Activated CD8-positive, alpha-beta T cell treated with anti-CD3 and anti-CD28 coated beads for 36 hours (primary cell): Measurements from ENCODE around the gene TST. TPM values are rescaled to one million over a fixed set of nuclear protein-coding genes. Genes with fewer than 3 reads are reported as not detected.

ENCODE experiments used
- ATAC-seq: fragments of 200-7000 bp; cut with Tn5 transposase; one replicate; pipeline ENCODE4 v1.10.0; 2021; ENCODE audit warnings: mild to moderate bottlenecking, moderate library complexity
- CTCF ChIA-PET: fragments of 350-600 bp; sonication (Branson Sonifier 250); formaldehyde crosslinking; loops from one replicate; lab custom pipeline; 2021; ENCODE audit warnings: antibody characterized with exemption; lab: Charles Lee
- POLR2A ChIA-PET: fragments of 350-600 bp; sonication (Branson Sonifier 250); formaldehyde crosslinking; loops from one replicate; lab custom pipeline; 2021; ENCODE audit warnings: antibody characterized with exemption; lab: Charles Lee
- DNase-seq: peaks from one replicate; pipeline ENCODE4 v3.0.0-alpha.2; 2020
- H3K27ac Mint-ChIP-seq: one replicate; pipeline ENCODE4 v1.8.0; 2021; ENCODE audit warnings: mild to moderate bottlenecking, mixed read lengths
- H3K27me3 Mint-ChIP-seq: one replicate; pipeline ENCODE4 v1.8.0; 2021; ENCODE audit warnings: mixed read lengths
- H3K36me3 Mint-ChIP-seq: one replicate; pipeline ENCODE4 v1.8.0; 2021; ENCODE audit warnings: low read depth, mixed read lengths
- H3K4me1 Mint-ChIP-seq: one replicate; pipeline ENCODE4 v1.8.0; 2021; ENCODE audit warnings: low read depth, mixed read lengths
- H3K4me3 Mint-ChIP-seq: one replicate; pipeline ENCODE4 v1.8.0; 2021; ENCODE audit warnings: mild to moderate bottlenecking, moderate library complexity, mixed read lengths
- H3K9me3 Mint-ChIP-seq: one replicate; pipeline ENCODE4 v1.8.0; 2021; ENCODE audit warnings: mixed read lengths
- intact Hi-C: fragments of 100-400 bp; cut with micrococcal nuclease; formaldehyde crosslinking; loops from one replicate; pipeline ENCODE4 v1.10.0; 2022
- total RNA-seq, 2 experiments: library from RNA; stranded (reverse); gene quantifications; one replicate each; pipeline ENCODE4 v1.2.3, GENCODE V29; 2021
- TF ChIP-seq, protein P1 (sequence below): fragments of 200-600 bp; IDR thresholded peaks from one replicate; pipeline ENCODE4 v1.8.0; 2022; ENCODE audit warnings: antibody characterized with exemption, mild to moderate bottlenecking

Gene TST
- total RNA-seq, 2 experiments from 2014 or later = 1.2 to 1.8 TPM

DNA sequence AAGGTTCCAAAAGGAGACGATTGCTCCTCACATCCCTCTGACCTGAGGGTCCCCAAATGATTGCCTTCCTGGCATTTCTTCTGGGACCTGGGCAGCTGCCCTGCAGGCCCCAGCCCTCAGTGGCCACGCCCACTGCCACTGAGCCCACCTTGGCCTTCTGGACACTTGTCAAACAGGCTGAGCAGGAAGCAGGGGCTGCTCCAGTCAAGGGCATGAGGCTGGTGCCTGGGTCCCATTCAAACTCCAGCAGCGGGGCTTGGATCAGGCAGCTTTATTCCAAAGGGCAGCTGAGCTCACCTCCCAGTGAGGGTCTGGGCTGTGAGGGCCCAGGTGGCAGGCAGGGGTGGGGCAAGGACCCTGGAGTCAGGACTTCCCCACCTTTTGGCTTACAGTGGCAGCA is 45.9 kb upstream of the TST start:
- peaks cover 4% of the 10 kb centered on the region for H3K36me3 Mint-ChIP-seq
- POLR2A ChIA-PET = interaction anchor here (0.6 to 2.2 kb wide), 5 partner anchors 11 to 758 kb away, joined by 4 to 6 read pairs (median 4); partner anchors contain the start of gene KCTD17

DNA sequence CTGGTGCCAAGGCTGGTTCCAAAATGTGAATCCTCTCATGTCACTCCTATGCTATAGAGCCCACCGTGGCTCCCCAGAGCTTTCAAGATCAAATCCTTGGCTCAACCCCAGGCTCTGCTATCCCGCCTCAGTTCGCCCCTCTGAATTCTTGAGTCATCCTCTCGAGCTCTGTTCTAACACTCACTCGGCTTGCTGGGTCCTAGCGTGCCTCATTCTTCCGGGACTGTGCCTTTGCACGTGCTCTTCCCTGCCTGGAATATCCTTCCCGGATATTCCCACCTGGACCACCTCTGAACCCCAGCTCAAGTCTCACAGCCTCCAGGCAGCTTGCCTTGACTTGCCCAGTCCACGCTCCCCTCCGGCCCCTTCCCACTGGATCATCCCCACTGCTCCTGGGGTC is 45.3 kb upstream of the TST start:
- no peak for ATAC-seq
- H3K4me3 Mint-ChIP-seq = no peak overlapping the region
- ChIA-PET POLR2A (interaction anchor here (1.8 to 2.2 kb wide), 2 partner anchors 12 to 58 kb away, joined by 4 to 6 read pairs; partner anchors contain the start of gene KCTD17), CTCF (no interaction called here)
- H3K36me3 Mint-ChIP-seq = peaks cover 4% of the 10 kb centered on the region
- H3K4me1 Mint-ChIP-seq = peaks cover 37% of the 10 kb centered on the region
- TF ChIP-seq, protein P1, sequence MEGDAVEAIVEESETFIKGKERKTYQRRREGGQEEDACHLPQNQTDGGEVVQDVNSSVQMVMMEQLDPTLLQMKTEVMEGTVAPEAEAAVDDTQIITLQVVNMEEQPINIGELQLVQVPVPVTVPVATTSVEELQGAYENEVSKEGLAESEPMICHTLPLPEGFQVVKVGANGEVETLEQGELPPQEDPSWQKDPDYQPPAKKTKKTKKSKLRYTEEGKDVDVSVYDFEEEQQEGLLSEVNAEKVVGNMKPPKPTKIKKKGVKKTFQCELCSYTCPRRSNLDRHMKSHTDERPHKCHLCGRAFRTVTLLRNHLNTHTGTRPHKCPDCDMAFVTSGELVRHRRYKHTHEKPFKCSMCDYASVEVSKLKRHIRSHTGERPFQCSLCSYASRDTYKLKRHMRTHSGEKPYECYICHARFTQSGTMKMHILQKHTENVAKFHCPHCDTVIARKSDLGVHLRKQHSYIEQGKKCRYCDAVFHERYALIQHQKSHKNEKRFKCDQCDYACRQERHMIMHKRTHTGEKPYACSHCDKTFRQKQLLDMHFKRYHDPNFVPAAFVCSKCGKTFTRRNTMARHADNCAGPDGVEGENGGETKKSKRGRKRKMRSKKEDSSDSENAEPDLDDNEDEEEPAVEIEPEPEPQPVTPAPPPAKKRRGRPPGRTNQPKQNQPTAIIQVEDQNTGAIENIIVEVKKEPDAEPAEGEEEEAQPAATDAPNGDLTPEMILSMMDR = no peak
- no peak overlapping the region for H3K27ac Mint-ChIP-seq
- peaks cover 16% of the 10 kb centered on the region for H3K27me3 Mint-ChIP-seq
- intact Hi-C loops = no loop called here
- no peak for DNase-seq
- H3K9me3 Mint-ChIP-seq = no peaks in the 10 kb centered on the region

More for the DNA sequence above, 45.9 kb upstream of the TST start:
- ATAC-seq (no peak), DNase-seq (no peak)
- CTCF ChIA-PET = no interaction called here
- Mint-ChIP-seq H3K4me1 (peaks cover 33% of the 10 kb centered on the region), H3K9me3 (no peaks in the 10 kb centered on the region), H3K27me3 (peaks cover 23% of the 10 kb centered on the region), H3K4me3 (no peak overlapping the region), H3K27ac (no peak overlapping the region)
- TF ChIP-seq, protein P1 = no peak
- intact Hi-C loops = no loop called here

DNA sequence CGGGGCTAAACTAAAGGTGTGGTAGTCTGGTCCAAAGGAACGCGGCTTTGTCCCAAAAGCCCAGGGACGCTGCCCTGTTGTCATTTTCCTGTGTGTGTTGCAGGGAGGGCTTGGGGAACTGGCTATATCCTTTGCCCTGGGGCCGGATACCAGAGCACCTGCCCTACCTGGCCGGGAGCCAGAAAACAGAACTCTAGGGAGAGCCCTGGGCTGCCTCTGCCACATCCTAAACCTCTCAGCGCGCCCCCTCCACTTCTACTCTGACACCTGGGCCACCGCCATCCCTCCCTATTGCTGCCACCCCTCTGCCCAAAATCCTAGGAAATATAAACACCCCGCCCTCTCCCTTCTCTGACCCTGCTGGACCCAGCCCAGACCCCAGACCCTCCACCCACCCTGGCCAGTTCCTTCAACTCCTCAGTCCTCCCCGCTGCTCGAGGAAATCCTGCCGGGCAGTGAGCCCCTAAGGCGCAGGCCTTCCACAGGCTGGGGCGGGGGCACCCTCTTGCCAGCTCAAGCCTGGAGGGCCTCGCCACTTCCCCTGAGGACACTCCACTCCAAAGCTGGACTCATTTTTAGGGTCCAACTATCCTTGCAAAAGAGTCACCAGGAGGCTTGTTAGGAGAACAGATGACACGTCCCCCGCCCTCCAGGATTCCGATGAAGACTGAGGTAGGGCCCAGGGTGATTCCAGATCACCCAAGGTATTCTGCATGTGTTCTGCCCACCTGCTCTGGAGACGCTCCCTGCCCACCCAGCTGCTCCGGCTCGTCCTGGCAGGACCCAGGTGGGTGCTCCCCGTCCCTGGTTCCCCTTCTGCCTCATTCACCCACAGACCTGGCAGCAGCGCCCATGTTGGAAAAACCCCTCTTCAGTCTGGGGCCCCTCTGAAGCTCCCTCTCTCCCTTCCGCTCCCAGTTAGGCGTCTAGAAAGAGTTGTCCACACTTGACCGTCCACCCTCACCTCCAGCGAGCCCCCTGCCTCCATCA is 44.5 kb upstream of the TST start:
- H3K27ac Mint-ChIP-seq = peak overlapping the region; percentile 11
- intact Hi-C loops = no loop called here

DNA sequence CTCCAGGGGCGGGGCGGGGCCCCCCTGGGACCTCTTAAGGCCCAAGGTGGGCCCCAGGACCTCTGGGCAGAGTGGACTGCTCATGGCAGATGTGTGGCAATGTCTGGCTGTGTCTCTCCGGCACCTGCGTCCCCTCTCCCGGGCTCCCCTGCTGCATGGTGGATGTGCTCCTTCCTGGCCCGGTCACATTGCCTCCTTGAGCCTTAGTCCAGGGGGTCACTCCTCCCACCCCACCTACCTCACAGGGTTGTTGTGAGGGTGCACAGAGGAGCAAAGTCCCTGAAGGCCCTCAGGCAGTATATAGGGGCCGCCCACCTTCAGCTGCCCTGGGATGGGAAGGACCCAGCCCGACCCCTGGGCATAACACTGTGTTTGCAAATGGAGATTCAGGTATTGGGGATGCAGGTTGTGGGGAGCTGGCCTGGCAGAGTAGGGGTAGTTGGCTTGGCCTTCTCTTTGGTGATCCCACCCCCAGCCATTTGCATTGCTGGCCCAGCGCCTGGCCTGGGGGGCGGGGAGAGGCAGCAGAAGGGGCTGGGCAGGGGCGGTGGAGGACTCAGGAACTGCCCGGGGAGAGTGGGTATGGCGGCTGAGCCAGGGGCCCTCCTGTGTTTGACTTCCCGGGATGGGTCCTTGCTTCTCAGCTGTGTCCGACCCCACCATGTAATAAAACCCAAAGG is 43.6 kb upstream of the TST start:
- ChIA-PET CTCF (interaction anchor here (1.1 kb wide), 1 partner anchor 41 kb away, joined by 3 read pairs; no protein-coding TSS in a partner anchor), POLR2A (no interaction called here)
- TF ChIP-seq, protein P1 = no peak
- DNase-seq = no peak
- Mint-ChIP-seq H3K9me3 (no peaks in the 10 kb centered on the region), H3K4me3 (no peak overlapping the region), H3K4me1 (peaks cover 37% of the 10 kb centered on the region), H3K27ac (no peak overlapping the region), H3K27me3 (peaks cover 5% of the 10 kb centered on the region), H3K36me3 (peaks cover 4% of the 10 kb centered on the region)
- ATAC-seq = no peak
- intact Hi-C loops = no loop called here

More for the DNA sequence above, 44.5 kb upstream of the TST start:
- TF ChIP-seq, protein P1 = no peak
- Mint-ChIP-seq H3K4me1 (peaks cover 37% of the 10 kb centered on the region), H3K4me3 (no peak overlapping the region), H3K9me3 (no peaks in the 10 kb centered on the region), H3K27me3 (peaks cover 13% of the 10 kb centered on the region), H3K36me3 (peaks cover 4% of the 10 kb centered on the region)
- POLR2A ChIA-PET = interaction anchor here (1.8 to 2.2 kb wide), 2 partner anchors 12 to 59 kb away, joined by 4 to 6 read pairs; partner anchors contain the start of gene KCTD17
- ATAC-seq (no peak), DNase-seq (peak; percentile 38)
- CTCF ChIA-PET = interaction anchor here (1.1 kb wide), 1 partner anchor 42 kb away, joined by 3 read pairs; no protein-coding TSS in a partner anchor
